Stimulated activated CD4-positive, alpha-beta T cell treated with anti-CD3 and anti-CD28 coated beads, Interleukin-12 subunit alpha, Interleukin-12 subunit beta, amount 100 ng/mL, for 4 hours (primary cell): Measurements from ENCODE around the gene MST1.

Source experiments
- DNase-seq: peaks from one replicate; pipeline ENCODE4 v3.0.0-alpha.2; 2020

The MST1 gene

GRCh38 chr3:49673715-49674496 is 15.4 kb downstream of the MST1 start, which contains the start of gene APEH:
Gene APEH (plus strand): TSS chr3:49674351. CDS start chr3:49674402, 51 bp downstream.
- DNase-seq, result peak; percentile 97

GRCh38 chr3:49673121-49673714 is 16.1 kb downstream of the MST1 start:
- no peak for DNase-seq

GRCh38 chr3:49671291-49672288 is 17.7 kb downstream of the MST1 start:
- DNase-seq, result peak; percentile 67

- no peak for DNase-seq
These were observed 18.4 kb downstream of the MST1 start for GRCh38 chr3:49670940-49671290.

DNA sequence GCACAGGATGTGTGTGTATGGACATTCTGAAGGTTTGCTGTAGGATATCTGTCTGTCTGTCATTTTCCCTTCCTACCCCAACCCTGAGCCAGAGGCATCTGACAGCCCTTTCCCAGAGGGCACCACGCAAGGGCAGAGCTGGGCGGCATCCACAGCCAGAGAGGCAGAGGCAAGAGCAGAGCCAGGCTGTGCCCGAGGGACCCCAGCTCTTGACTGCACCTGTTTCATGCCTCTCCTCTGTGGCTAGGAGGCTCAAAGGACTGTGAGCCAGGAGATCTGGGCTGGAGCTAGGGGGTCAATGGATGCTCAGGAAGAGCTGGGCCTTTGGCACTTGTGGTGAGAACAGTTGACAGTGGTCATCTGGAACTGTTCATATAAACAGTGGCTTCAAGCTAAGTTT is 19.9 kb downstream of the MST1 start:
- no peak for DNase-seq

- no peak for DNase-seq
These were observed 20.4 kb downstream of the MST1 start for GRCh38 chr3:49668861-49669260.

- DNase-seq, result no peak
These were observed 20.9 kb downstream of the MST1 start for GRCh38 chr3:49668414-49668797.

DNA sequence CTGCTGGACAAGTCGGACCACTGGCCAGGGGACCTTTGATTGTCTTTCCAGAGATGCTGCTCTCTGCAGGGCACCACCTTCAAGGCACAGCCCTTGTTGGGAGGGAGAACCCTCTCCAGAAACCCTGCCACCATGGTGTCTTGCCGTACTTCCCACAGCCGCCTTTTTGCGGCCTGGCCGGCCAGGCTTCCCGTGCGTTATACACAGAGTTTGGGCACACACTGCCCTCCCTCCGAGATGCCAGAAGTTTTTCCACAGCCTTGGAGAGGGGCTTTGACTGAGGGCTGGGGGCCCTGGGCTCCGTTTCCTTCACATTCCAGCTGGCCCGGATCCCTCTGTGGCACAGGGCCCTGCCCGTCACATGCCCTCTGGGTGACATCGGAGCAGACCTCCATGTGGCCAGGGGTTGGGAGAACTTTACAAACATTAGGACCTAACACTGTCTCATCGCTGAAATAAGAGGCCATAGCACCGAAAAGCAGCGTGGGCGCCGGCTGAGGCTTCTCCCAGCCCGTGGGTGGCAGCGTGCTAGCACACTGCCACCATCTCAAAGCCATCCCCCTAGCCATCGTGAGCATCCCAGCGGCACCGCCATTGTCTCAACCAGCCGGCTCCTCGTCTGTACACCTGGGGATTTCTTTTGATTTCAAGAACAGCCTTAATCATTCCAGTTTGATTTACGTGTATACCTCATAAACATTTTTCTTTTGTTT is 21.4 kb downstream of the MST1 start:
- DNase-seq, result no peak

GRCh38 chr3:49666592-49666991 is 22.7 kb downstream of the MST1 start:
- no peak for DNase-seq

GRCh38 chr3:49665822-49666519 is 23.3 kb downstream of the MST1 start:
- no peak for DNase-seq

- DNase-seq, result no peak
These were observed 25.0 kb downstream of the MST1 start for GRCh38 chr3:49664300-49664699.

DNA sequence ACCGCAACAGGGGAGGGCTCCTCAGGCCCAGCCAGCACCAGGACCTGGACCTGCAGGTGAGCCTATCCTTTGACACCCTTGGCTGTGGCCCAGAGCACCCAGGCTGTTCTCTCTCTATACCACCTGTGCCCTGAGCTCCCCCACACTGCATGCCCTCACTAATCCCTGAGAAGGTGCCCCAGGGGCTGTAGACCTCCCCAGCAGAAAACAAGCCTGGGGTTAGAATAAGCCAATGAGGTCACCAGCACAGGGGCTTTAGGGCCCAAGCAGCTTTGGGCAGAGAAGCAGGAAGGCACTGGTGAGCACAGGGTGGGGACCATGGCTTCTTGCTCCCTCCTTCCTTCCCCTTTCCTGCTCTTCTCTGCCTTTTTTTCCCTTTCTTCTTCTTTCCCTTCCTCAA is 25.4 kb downstream of the MST1 start:
- no peak for DNase-seq

DNA sequence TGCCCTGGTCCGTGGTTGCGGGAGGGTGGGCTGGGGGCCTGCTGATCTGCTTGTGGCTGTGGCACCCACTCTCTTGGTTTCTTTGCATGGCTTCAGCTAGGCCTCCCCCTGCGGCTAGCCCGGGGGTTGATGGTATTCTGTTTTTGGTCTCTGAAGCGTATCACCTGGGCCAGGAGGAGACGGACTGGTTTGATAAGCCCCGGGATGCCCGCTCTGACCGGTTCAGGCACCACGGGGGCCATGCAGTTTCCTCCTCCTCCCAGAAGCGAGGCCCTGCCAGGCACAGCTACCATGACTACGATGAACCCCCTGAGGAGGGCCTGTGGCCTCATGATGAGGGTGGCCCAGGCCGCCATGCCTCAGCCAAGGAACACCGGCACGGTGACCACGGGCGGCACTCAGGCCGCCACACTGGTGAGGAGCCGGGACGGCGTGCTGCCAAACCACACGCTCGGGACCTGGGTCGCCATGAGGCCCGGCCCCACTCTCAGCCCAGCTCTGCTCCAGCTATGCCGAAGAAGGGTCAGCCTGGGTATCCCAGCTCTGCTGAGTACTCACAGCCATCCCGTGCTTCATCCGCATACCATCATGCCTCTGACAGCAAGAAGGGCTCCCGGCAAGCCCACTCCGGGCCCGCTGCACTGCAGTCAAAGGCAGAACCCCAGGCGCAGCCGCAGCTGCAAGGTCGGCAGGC is 26.4 kb downstream of the MST1 start:
- no peak for DNase-seq

DNA sequence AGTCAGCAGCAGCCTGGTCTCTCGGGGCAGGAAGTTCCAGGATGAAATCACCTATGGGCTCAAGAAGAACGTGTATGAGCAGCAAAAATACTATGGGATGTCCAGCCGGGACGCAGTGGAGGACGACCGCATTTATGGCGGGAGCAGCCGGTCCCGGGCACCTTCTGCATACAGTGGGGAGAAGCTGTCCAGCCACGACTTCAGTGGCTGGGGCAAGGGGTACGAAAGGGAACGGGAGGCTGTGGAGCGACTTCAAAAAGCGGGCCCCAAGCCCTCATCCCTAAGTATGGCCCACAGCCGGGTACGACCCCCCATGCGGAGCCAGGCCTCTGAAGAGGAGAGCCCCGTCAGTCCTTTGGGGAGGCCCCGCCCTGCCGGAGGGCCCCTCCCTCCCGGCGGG is 27.3 kb downstream of the MST1 start:
- no peak for DNase-seq

DNA sequence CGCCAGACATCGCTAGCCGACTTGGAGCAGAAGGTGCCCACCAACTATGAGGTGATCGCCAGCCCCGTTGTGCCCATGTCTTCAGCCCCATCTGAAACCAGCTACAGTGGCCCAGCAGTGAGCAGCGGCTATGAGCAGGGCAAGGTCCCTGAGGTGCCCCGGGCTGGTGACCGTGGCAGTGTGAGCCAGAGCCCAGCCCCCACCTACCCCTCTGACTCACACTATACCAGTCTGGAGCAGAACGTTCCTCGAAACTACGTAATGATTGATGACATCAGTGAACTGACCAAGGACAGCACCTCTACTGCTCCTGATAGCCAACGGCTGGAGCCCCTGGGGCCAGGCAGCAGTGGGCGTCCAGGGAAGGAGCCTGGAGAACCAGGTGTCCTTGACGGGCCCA is 28.0 kb downstream of the MST1 start:
- DNase-seq, result no peak

DNA sequence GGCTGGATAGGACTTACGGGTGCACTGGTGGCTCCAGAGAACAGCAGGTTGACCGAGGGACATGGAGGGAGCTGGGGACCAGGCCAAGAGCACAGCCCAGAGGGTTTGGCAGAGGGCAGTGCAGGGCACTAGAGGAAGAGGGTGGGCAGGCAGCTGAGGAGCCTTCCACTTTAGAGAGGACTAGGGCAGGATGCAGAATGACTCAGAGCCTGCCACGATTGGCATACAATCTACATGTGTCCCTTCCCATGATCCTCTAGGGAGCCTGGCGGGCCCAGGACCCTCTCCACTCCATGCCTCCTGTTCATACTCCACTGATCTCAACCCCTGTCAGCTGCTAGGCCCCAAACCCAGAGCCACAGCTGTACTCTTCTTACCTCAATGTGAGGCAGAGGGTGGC is 29.5 kb downstream of the MST1 start:
- no peak for DNase-seq

GRCh38 chr3:49658711-49659110 is 30.6 kb downstream of the MST1 start:
- DNase-seq, result no peak

DNA sequence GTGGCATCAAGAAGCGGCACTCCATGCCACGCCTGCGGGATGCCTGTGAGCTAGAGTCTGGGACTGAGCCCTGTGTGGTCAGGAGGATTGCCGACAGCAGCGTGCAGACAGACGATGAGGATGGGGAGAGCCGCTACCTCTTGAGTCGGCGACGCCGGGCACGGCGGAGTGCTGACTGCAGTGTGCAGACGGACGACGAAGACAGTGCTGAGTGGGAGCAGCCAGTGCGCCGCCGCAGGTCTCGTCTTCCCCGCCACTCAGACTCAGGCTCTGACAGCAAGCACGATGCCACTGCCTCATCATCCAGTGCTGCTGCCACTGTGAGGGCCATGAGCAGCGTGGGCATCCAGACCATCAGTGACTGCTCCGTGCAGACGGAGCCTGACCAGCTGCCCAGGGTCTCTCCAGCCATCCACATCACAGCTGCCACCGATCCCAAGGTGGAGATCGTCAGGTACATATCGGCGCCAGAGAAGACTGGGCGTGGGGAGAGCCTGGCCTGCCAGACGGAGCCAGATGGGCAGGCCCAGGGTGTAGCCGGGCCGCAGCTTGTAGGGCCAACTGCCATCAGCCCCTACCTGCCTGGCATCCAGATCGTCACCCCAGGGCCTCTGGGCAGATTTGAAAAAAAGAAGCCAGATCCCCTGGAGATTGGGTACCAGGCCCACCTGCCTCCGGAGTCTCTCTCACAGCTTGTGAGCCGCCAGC is 31.9 kb downstream of the MST1 start:
- no peak for DNase-seq

DNA sequence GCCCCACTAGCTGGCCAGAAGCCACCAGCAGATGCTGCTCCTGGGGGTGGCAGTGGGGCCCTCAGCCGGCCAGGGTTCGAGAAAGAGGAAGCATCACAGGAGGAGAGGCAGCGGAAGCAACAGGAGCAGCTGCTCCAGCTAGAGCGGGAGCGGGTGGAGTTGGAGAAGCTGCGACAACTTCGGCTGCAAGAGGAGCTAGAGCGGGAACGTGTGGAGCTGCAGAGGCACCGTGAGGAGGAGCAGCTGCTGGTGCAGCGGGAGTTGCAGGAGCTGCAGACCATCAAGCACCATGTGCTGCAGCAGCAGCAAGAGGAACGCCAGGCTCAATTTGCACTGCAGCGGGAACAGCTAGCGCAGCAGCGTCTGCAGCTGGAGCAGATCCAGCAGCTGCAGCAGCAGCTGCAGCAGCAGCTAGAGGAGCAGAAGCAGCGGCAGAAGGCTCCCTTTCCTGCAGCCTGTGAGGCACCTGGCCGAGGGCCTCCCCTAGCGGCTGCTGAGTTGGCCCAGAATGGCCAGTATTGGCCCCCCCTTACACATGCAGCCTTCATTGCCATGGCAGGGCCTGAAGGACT is 32.6 kb downstream of the MST1 start:
- DNase-seq, result no peak

DNA sequence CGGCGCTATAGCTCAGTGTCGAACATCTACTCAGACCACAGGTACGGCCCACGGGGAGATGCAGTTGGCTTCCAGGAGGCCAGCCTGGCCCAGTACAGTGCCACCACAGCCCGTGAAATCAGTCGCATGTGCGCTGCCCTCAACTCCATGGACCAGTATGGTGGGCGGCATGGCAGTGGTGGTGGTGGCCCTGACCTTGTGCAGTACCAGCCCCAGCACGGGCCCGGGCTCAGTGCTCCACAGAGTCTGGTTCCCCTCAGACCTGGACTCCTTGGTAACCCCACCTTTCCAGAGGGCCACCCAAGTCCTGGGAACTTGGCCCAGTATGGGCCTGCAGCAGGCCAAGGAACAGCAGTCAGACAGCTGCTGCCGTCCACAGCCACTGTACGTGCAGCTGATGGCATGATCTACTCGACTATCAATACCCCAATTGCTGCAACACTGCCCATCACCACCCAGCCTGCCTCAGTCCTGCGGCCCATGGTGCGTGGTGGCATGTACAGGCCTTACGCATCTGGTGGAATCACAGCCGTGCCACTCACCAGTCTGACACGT is 33.5 kb downstream of the MST1 start:
- no peak for DNase-seq
